Measurements from ENCODE around the gene FILIP1L. TPM values are rescaled to one million over a fixed set of nuclear protein-coding genes. Genes with fewer than 3 reads are reported as not detected.

FILIP1L gene
- total RNA-seq, result 22.0 and 36.3 TPM in 2 replicates

DNA sequence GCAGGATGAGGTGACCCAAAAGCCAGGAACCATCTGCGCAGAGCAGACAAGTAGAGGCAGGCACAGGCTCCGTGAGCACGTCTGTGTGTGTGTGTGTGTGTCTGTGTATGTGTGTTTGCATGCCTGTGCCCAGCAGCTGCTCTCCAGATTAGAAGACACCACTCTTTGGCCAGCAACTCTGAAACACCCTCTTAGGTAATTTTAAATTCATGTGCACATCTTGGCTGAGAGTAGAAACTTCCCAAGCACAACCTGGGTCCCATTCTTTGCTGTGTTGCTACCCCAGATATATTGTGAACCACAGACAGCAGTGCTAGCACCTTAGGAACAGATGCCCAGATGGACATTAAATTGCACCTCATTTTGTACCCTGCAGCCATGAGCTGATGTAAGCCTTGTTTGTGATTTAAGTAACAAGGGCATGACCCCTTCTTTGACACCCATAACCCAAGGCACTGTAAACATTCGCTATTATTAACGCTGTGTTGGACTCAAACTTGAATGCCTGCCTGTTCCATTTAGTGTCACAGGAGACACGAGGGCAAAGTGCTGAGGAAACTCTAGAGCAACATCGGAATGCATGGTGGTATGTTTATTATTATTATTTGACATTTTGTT, at the start of gene FILIP1L:
Gene FILIP1L, minus strand, starts transcription at position 89 of the 618 bp plus-strand sequence.
- DNase-seq (ENCODE audit: low read depth in 2 of 2), result no peak

- peak in 1 of 2 donors; percentile 46 for DNase-seq (ENCODE audit: low read depth in 2 of 2)
These were observed 49.5 kb upstream of the FILIP1L start for GRCh38 chr3:100163787-100164186.

DNA sequence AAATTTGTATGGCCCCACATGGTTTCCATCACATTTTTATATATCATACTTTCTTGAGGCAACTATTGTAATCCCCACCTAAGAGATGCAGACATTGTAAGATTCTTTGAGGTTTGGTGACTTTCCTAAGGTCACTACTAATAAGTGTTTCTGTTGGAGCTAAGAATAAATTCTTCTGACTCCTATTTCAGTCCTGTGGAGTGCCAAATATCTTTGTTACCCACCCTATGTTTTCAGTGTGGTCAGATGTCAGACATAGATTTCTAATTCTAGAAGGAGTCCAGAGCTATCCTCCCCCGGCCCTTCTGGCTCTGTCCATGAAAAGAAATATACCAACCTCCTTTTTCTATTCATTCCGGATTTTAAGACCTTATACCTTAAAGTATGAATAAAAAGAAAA, 46.2 kb upstream of the FILIP1L start:
- DNase-seq (ENCODE audit: low read depth in 2 of 2), result no peak

DNA sequence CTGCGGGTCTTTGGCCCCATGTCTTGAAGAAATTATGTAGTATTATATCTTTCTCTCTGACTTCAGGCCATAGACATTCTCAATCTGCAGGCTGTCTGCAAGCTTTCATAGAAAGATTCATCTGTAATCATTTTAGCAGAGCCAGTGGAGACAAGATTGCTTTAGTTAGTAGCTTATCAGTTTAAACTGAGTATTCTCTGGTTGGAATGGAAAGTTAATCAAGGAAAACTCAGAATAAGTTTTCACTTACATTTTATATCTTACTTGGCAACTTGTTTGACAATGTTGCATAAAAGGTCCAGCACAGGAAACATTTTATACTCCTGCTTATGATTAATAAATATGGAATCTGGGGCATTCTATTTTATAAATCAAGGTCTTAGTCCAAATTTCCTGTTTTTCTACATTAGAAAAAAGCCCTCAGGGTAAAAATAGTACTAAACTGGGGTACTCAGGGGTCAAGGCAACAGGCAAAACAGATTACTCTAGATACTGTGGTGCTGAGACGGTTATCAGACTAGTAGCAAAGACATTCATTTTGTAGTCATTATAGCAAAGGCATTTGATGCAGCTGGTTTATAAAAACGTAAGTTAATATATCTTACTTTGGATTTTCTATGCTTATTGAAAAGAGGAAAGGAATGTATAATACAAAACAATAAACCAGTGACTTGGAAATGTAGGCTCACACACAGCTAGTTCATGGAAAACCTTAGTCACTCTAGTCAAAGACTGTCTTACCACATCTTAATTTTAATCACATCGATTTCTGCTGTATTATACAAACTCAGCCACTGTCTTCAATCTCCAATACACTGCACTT, 45.2 kb upstream of the FILIP1L start:
- DNase-seq (ENCODE audit: low read depth in 2 of 2), result peak; percentile 67 to 87

DNA sequence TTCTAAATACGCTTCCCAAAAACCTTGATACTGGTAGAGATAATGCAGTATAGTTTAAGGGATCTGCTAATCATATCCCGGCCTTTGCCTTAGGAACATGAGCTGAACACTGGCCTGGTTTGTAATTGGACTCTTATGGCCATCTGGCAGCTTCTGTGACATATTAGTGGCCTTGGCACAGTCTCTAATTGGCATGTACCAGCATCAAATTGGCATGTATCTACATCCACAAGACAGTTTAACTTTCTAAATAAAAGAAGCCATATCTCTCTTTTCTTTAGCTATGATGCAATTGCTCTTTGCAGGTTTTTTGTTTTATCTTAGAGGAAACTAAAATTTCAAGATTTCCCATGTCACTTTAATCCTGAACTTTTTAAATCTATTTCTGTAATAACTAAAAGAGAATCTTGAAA, 44.6 kb upstream of the FILIP1L start:
- peak; percentile 21 to 31 for DNase-seq (ENCODE audit: low read depth in 2 of 2)

- no peak for DNase-seq (ENCODE audit: low read depth in 2 of 2)
These were observed 43.4 kb upstream of the FILIP1L start for GRCh38 chr3:100157685-100158084.

DNA sequence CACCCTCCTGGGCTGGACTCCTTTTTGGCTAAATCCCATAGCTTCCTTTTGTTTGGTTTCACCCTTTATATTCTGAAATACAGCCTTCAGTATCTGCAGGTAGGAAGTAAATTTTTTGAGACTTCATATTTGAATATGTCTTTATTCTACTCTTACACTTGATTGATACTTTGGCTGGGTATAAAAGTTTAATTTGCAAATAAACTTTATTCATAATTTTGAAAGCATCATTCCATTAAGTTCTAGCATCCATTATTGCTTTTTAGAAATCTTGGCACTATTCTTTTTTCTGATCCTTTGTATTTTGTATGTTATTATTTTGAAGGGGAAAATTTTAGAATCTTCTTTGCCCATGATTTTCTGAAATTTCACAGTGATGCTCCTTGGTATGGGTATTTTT, 41.3 kb upstream of the FILIP1L start:
- DNase-seq (ENCODE audit: low read depth in 2 of 2), result no peak

DNA sequence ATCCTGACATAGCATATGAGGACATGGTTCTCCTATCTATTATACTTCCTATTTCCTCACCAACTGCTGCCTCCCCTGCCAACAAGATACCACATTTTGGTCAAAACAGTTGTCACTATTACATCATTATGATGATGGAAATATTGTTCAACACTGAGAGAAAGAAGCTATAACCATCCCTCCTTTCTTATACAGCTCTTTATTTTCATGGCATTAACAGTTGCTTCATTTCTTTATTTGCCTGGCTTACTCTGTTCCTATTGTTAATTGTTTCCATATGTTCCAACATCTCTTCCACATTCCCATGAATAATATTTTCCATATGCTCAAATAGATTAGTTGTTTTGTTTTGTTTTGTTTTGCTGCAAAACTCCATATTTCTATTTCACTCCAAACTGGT, 40.8 kb upstream of the FILIP1L start:
- DNase-seq (ENCODE audit: low read depth in 2 of 2), result peak in 1 of 2 donors; percentile 11

DNA sequence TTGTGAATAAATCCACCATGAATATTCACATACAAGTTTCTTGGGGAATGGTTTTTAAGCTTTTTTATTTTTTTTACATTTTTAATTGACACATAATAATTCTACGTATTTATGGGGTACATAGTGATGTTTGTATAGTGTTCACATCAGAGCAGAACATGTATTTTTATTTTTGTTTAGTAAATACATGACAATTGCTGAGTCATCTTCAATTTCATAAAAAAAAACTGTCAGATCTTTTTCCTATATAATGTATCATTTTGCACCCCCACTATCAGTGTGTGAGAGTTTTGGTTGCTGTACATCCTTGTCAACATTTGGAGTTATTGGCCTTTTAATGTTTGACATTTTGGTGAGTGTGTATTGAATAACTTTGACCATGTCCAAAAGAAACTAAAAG, 39.9 kb upstream of the FILIP1L start:
- DNase-seq (ENCODE audit: low read depth in 2 of 2), result no peak

GRCh38 chr3:100151024-100151707, 36.9 kb upstream of the FILIP1L start:
- DNase-seq (ENCODE audit: low read depth in 2 of 2), result no peak

DNA sequence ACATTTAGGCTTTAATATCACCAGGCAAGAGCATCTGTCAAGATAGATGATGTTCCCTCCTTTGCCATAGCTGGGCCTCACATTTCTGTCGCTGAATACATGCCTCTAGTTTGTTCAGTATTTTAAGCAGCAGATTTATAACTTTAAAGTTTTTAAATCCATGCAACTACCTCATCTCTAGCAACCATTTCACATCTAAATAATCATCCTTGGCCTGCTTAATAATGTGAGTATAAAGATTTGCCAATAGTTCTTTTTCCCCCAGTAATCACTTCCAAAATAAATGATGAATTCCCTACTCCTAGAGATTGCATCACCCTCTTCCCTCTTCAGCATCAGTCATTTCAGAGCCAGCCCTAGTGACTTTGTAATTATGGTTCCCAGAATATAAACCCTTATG, 36.2 kb upstream of the FILIP1L start:
- no peak for DNase-seq (ENCODE audit: low read depth in 2 of 2)

- DNase-seq (ENCODE audit: low read depth in 2 of 2), result no peak
These were observed 35.6 kb upstream of the FILIP1L start for GRCh38 chr3:100149713-100150415.

GRCh38 chr3:100149130-100149529, 34.8 kb upstream of the FILIP1L start:
- DNase-seq (ENCODE audit: low read depth in 2 of 2), result peak; percentile 19 to 65

- DNase-seq (ENCODE audit: low read depth in 2 of 2), result no peak
These were observed 30.1 kb upstream of the FILIP1L start for GRCh38 chr3:100144255-100144866.

DNA sequence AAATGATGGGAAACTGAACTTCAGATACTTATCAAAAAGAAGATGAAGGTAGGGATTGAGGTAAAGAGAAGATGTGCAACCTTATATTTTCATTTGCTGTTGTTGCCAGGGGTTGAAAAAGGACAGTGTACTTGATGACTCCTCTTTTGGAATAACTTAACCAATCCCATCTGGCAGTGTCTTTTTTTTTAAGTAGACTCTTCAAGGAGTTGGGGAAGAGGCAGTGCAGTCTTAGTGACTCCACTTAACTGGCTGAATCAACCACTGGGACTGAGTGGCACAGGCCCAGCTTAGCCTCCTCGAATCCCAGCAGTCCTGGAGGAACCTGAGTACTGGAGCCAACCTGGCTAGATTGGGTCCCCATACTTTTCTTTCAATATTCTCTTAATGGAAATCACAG, 27.3 kb upstream of the FILIP1L start:
- no peak for DNase-seq (ENCODE audit: low read depth in 2 of 2)

DNA sequence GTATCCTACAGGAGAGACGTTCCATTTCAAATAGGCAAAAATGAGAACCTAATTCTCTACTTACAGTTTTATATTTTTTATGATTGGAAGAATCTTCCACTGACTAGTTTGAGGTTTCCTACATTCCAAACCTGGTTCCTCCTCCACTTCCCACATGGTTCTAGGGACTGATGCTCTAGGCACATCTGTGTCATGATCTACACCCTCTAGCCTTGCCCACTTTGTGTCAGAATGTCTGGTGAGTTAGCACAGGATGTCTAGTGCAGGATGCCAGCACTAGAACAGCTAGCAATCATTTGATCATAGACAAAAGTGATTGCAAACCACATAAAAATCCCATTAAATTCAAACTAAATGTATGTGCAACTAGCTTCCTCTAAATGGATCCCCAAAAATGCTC, 26.7 kb upstream of the FILIP1L start:
- DNase-seq (ENCODE audit: low read depth in 2 of 2), result no peak

DNA sequence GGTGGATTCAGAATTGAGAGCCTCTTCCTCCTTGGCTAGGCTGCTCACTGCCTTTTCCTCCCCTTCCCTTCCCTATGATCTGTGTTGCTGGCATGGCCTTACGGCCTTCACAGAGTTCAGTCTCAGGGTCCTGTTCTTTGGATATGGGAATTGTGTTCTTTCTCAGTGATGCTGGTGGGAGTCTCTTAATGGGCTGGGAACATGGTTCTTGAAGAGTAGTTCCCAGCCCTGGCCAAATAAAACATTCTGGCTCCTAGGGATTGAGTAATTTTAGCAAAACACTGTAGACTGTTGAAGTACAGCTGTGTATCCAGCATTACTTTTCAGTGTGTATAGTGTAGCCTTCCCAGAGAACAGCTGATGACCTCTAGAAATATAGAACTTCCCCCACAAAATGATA, 22.6 kb upstream of the FILIP1L start:
- DNase-seq (ENCODE audit: low read depth in 2 of 2), result no peak

DNA sequence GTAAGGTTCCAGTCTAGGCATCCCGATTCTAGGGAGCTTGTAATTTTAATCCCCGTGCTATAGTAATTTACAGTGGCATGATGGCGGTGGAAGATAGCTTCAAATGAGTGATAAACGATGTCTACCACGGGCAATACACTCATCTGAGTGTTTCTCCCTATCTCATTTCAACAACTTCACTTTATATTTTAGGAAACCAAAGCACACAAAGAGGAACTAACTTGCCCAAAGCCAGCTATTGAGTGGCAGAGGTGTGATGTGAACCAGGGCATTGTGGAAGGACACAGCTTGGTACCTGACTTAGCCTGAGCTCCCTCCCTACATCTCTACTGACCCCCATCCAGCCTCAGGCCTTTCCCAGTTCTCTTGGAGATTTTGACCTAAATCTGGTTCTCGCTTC, 16.9 kb upstream of the FILIP1L start:
- DNase-seq (ENCODE audit: low read depth in 2 of 2), result no peak

GRCh38 chr3:100129941-100130340, 15.6 kb upstream of the FILIP1L start:
- no peak for DNase-seq (ENCODE audit: low read depth in 2 of 2)

GRCh38 chr3:100128565-100128964, 14.3 kb upstream of the FILIP1L start:
- DNase-seq (ENCODE audit: low read depth in 2 of 2), result no peak

DNA sequence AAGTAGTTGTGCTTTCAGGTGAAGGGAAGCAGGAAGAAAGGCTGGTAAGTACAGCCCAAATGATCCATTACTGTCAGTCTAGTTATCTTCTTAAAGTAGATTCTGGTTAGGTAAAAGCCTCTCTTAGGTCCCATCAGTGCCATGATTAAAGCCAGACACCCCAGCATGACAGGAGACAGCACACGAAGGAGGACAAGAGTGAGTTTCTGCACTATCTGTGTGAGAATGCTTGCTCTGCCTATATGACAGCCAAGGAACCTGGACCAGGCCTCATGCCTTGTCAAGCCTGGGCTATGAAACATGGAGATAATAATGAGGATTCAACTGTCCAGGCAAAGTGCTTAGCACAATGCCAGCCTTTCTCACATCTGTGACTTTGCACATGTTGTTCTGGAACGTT, 13.5 kb upstream of the FILIP1L start:
- DNase-seq (ENCODE audit: low read depth in 2 of 2), result peak in 1 of 2 donors; percentile 6
